Measurements from ENCODE around the gene NPFFR1. TPM values are rescaled to one million over a fixed set of nuclear protein-coding genes. Genes with fewer than 3 reads are reported as not detected.

Gene NPFFR1
- total RNA-seq, 1 experiment from 2014 or later = not detected

GRCh38 chr10:70206762-70207161 lies 77.0 kb downstream of the NPFFR1 start:
- H3K27ac Mint-ChIP-seq = no peak overlapping the region
- H3K23me2 ChIP-seq (ENCODE audit: insufficient read length, low read depth, low read length, poor library complexity, severe bottlenecking) = no peaks in the 10 kb centered on the region
- H2BK15ac ChIP-seq (ENCODE audit: low read depth, low read length) = no peak overlapping the region
- H3K18ac ChIP-seq (ENCODE audit: insufficient read length, low read depth, low read length) = no peak overlapping the region
- no peak overlapping the region for H2BK20ac ChIP-seq (ENCODE audit: low read depth, low read length, poor library complexity, severe bottlenecking)
- H3K9me3 Mint-ChIP-seq = no peaks in the 10 kb centered on the region
- H4K20me1 ChIP-seq (ENCODE audit: control insufficient read depth, insufficient read depth, insufficient read length) = no peaks in the 10 kb centered on the region
- no peak overlapping the region for H4K8ac ChIP-seq (replicated peaks; ENCODE audit: insufficient read length, low read depth, low read length)
- H2AFZ ChIP-seq (ENCODE audit: low read length) = no peak overlapping the region
- H3K79me1 ChIP-seq (ENCODE audit: insufficient read depth, low read depth, low read length, poor library complexity, severe bottlenecking) = no peaks in the 10 kb centered on the region
- no peaks in the 10 kb centered on the region for H3K4me1 ChIP-seq (ENCODE audit: insufficient read depth, low read length)
- TF ChIP-seq CTCF (conservative IDR thresholded peaks at IDR 0.05) = no peak
- H2BK120ac ChIP-seq (ENCODE audit: low read depth, low read length, poor library complexity, severe bottlenecking) = no peak overlapping the region
- no peak overlapping the region for H3T11ph ChIP-seq (ENCODE audit: low read length)
- H3K4me1 Mint-ChIP-seq = no peaks in the 10 kb centered on the region
- H3K4me2 ChIP-seq (ENCODE audit: insufficient read depth, insufficient read length, low read length) = no peak overlapping the region
- no peak for DNase-seq
- no peak overlapping the region for H3K14ac ChIP-seq (ENCODE audit: insufficient read depth, low read length)
- H2BK5ac ChIP-seq (ENCODE audit: insufficient read length, low read length) = no peak overlapping the region
- H3K27me3 ChIP-seq (ENCODE audit: insufficient read depth, low read length) = no peaks in the 10 kb centered on the region
- no peak overlapping the region for H4K5ac ChIP-seq (ENCODE audit: insufficient read length, low read depth, low read length)
- H3K4ac ChIP-seq (ENCODE audit: low read depth, low read length) = no peak overlapping the region
- H3K36me3 Mint-ChIP-seq (ENCODE audit: insufficient read depth in 1 of 3, low read depth in 3 of 3) = peaks cover 38 to 78% (median 39%) of the 10 kb centered on the region in 3 experiments; a peak in 6 of 7 replicates
- H3K9ac ChIP-seq (ENCODE audit: extremely low read depth, insufficient read length, low read length) = no peak overlapping the region
- no peak overlapping the region for H2BK12ac ChIP-seq (ENCODE audit: insufficient read length, low read depth, low read length)
- no peak overlapping the region for H4K91ac ChIP-seq (ENCODE audit: insufficient read length, low read depth, low read length)
- no peaks in the 10 kb centered on the region; the same call in 1 of the 2 replicates for H3K27me3 Mint-ChIP-seq (ENCODE audit: low read depth)
- H3K4me3 Mint-ChIP-seq = no peak overlapping the region
- H3K56ac ChIP-seq (ENCODE audit: insufficient read length, low read depth, low read length) = no peak overlapping the region
- no peak overlapping the region for H3K27ac ChIP-seq (ENCODE audit: insufficient read length, low read depth, low read length)
- no peaks in the 10 kb centered on the region for H3K9me3 ChIP-seq (ENCODE audit: control insufficient read depth, low read depth, low read length)
- no peak overlapping the region for H3K23ac ChIP-seq (ENCODE audit: insufficient read length, low read depth, low read length)
- WGBS (ENCODE audit: extremely low coverage, insufficient read length, low lambda C conversion rate) = no CpG with 5 or more reads among the region's 5 CpGs
- no peak overlapping the region for H2AK5ac ChIP-seq (ENCODE audit: insufficient read length, low read length)
- no peaks in the 10 kb centered on the region for H3K79me2 ChIP-seq (ENCODE audit: insufficient read depth, low read length)
